Fibroblast of mammary gland (primary cell): ENCODE data around the gene CCDC3.

Experiments
- DNase-seq: peaks from one replicate; pipeline ENCODE4 v3.0.0-alpha.2; 2010; ENCODE audit warnings: low read depth
- H3K4me3 ChIP-seq: 2 replicates; pipeline ENCODE4 v1.5.1; 2011; ENCODE audit warnings: low read depth, mild to moderate bottlenecking, low read length, moderate library complexity; ENCODE audit not compliant: control insufficient read depth
- CTCF ChIP-seq: conservative IDR thresholded peaks from 2 replicates; pipeline ENCODE4 v1.5.1; 2011; ENCODE audit warnings: low read depth, low read length, inconsistent platforms; ENCODE audit not compliant: control insufficient read depth, insufficient read depth

The CCDC3 gene

GRCh38 chr10:12905067-12905466 is 96.4 kb downstream of the CCDC3 start:
- no peak for TF ChIP-seq CTCF
- no peak overlapping the region for H3K4me3 ChIP-seq
- DNase-seq = no peak

GRCh38 chr10:12902851-12903358 is 98.6 kb downstream of the CCDC3 start:
- no peak for TF ChIP-seq CTCF
- no peak overlapping the region for H3K4me3 ChIP-seq
- no peak for DNase-seq

- peak; percentile 60 for DNase-seq
- TF ChIP-seq CTCF = peak; percentile 87
- H3K4me3 ChIP-seq = no peak overlapping the region
Measured at GRCh38 chr10:12902135-12902572, 99.4 kb downstream of the CCDC3 start.

DNA sequence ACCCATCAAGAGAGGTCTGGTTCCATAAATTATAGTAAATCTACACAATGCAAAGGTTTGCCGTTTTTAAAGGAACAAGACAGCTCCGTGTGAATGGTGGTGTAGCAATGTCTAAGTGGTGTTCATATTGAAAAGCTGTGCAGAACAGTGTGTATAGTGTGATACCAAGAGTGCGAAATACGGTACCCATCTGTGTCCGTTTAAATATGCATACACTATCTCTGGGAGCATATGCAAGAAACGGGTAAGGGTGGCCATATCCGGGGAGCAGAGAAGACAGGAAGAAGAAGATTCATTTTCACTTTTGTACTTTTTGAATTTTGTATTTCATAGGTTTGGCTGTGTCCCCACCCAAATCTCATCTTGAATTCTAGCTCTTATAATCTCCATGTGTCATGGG is 102.0 kb downstream of the CCDC3 start:
- H3K4me3 ChIP-seq = no peak overlapping the region
- TF ChIP-seq CTCF = no peak
- no peak for DNase-seq

DNA sequence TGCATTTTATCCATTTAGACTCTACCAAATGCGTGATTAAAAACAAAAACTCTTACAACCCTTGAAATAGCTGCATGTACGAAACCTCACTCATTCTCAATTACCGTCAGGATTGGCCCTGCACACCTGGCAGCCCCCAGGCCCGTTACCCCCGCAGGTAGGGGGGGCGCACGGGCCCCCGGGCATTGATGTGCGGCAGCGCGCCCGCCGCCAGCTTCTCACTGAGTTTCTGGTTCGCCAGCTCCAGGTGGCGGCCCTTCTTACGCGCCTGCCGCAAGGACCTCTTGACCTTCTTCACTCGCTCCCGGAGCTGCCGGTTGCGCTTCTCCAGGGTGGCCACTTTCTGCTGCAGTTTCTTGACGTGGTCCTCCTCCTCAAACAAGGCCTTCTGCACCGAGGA is 103.2 kb downstream of the CCDC3 start:
- no peak for TF ChIP-seq CTCF
- H3K4me3 ChIP-seq = no peak overlapping the region
- DNase-seq = no peak

DNA sequence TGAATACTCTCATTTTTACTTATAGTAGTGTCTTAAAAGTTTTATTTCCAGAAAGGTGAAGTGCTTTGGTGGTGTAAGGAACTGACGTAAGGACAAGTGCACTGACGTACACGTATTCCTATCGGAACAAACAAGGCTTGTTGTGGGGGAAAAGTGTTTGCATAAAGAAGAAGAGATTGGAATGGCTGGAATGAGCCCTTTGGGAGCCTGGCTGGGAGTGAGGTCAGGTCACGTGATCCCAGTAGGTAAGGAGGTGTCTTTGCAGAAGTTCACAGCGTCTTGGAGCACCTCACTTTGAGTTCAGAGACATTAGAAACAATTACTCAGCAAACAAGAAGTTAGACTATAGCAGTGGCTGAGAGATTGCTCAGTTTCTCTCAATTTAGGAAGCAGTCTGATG is 104.2 kb downstream of the CCDC3 start:
- TF ChIP-seq CTCF = no peak
- no peak for DNase-seq
- no peak overlapping the region for H3K4me3 ChIP-seq

DNA sequence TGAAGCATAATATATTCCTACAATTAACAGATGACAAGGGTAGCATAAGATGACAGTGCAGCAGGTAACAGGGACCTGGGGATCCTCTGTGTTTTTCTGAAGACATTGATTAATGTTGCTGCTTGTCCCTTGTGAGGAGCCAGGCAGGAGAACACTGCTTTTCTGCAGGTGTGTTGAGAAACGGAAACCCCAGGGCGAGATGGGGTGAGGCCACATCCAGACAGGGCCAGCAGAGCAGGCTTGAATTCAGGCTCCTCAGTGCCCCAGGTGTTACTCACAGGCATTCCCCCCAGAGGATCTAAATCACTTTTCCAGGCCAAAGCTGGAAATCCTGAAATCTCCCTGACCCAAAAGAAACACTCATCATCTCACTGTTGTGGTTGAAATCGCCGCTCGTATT is 105.3 kb downstream of the CCDC3 start:
- no peak for TF ChIP-seq CTCF
- DNase-seq = no peak
- no peak overlapping the region for H3K4me3 ChIP-seq
